NCI-H1930 (cell line): Measurements from ENCODE around the gene PPARA.
A peak's percentile ranks its signal among the peaks of the same experiment; 100 is the strongest.

Experiments used
- DNase-seq, 2 experiments: peaks; one replicate each; lab custom pipeline; 2025; lab: John Stamatoyannopoulos, UW

Gene PPARA

GRCh38 chr22:46113910-46114517, 36.3 kb upstream of the PPARA start:
- DNase-seq = no peak

- DNase-seq = no peak
Observed at GRCh38 chr22:46114518-46115387, 35.6 kb upstream of the PPARA start.

- DNase-seq = no peak
Observed at GRCh38 chr22:46115388-46115678, 35.0 kb upstream of the PPARA start.

GRCh38 chr22:46115755-46116490, 34.4 kb upstream of the PPARA start:
- DNase-seq = no peak

- DNase-seq = peak; percentile 74 to 78
Observed at GRCh38 chr22:46116491-46116958, 33.8 kb upstream of the PPARA start.

GRCh38 chr22:46117206-46118199, 32.8 kb upstream of the PPARA start:
- DNase-seq = no peak

GRCh38 chr22:46119093-46119728, 31.1 kb upstream of the PPARA start:
- DNase-seq = no peak

- no peak for DNase-seq
Observed at GRCh38 chr22:46119729-46120419, 30.5 kb upstream of the PPARA start.

GRCh38 chr22:46120420-46120737, 29.9 kb upstream of the PPARA start:
- DNase-seq = no peak

GRCh38 chr22:46121079-46121478, 29.2 kb upstream of the PPARA start:
- DNase-seq = no peak

GRCh38 chr22:46121523-46122287, 28.6 kb upstream of the PPARA start:
- no peak for DNase-seq

GRCh38 chr22:46122511-46122971, 27.8 kb upstream of the PPARA start:
- peak; percentile 43 to 67 for DNase-seq

- DNase-seq = no peak
Observed at GRCh38 chr22:46122980-46123693, 27.2 kb upstream of the PPARA start.

- no peak for DNase-seq
Observed at GRCh38 chr22:46123694-46124382, 26.5 kb upstream of the PPARA start.

- DNase-seq = no peak
Observed at GRCh38 chr22:46124383-46125144, 25.8 kb upstream of the PPARA start.

- no peak for DNase-seq
Observed at GRCh38 chr22:46125311-46125710, 25.0 kb upstream of the PPARA start.

GRCh38 chr22:46125816-46126765, 24.2 kb upstream of the PPARA start:
- DNase-seq = no peak
